Liver (tissue), 9 donors: ENCODE results near the gene ANKRD17. TPM values are rescaled to one million over a fixed set of nuclear protein-coding genes. Genes with fewer than 3 reads are reported as not detected.

Experiments used
- DNase-seq: peaks from one replicate; pipeline ENCODE4 v3.0.0-alpha.2; 2017; ENCODE audit warnings: low spot score
- H3K27ac ChIP-seq, 2 donors: one replicate each; pipeline ENCODE4 v1.7.0; 2013; ENCODE audit warnings: inconsistent platforms in 2 of 2, low read length in 2 of 2, control low read depth in 1 of 2, low read depth in 1 of 2, mild to moderate bottlenecking in 1 of 2
- H3K27me3 ChIP-seq, 4 donors: one replicate each; pipeline versions ENCODE4 v1.6.1 to v1.7.0; 2013; ENCODE audit warnings: low read length in 3 of 4, inconsistent platforms in 1 of 4, mild to moderate bottlenecking in 1 of 4, moderate library complexity in 1 of 4; ENCODE audit not compliant: control insufficient read depth in 4 of 4, insufficient read depth in 4 of 4
- H3K36me3 ChIP-seq, 4 donors: one replicate each; pipeline versions ENCODE4 v1.6.1 to v1.7.0; 2013; ENCODE audit warnings: low read length in 3 of 4, mild to moderate bottlenecking in 3 of 4, low read depth in 1 of 4, moderate library complexity in 1 of 4; ENCODE audit not compliant: control insufficient read depth in 4 of 4, insufficient read depth in 3 of 4
- H3K4me1 ChIP-seq, 4 donors: one replicate each; pipeline versions ENCODE4 v1.6.1 to v1.7.0; 2013; ENCODE audit warnings: low read length in 3 of 4, mild to moderate bottlenecking in 3 of 4, moderate library complexity in 1 of 4; ENCODE audit not compliant: control insufficient read depth in 4 of 4, insufficient read depth in 4 of 4
- H3K4me3 ChIP-seq, 3 donors: one replicate each; pipeline versions ENCODE4 v1.6.1 to v1.7.0; 2013; ENCODE audit warnings: low read length in 3 of 3, control low read depth in 1 of 3, low read depth in 1 of 3, mild to moderate bottlenecking in 1 of 3
- H3K9ac ChIP-seq, 2 donors: one replicate each; pipeline ENCODE4 v1.7.0; 2013; ENCODE audit warnings: low read length in 2 of 2, mild to moderate bottlenecking in 2 of 2, moderate library complexity in 2 of 2, control low read depth in 1 of 2, low read depth in 1 of 2
- H3K9me3 ChIP-seq, 4 donors: one replicate each; pipeline versions ENCODE4 v1.6.1 to v1.7.0; 2013; ENCODE audit warnings: low read length in 3 of 4; ENCODE audit not compliant: control insufficient read depth in 4 of 4
- ATF3 ChIP-seq: IDR thresholded peaks from 2 replicates; pipeline ENCODE4 v1.6.1; 2016; ENCODE audit warnings: antibody characterized with exemption
- EGR1 ChIP-seq, 2 donors: IDR thresholded peaks; 2 replicates each; pipeline ENCODE4 v1.6.1; 2016 to 2018; ENCODE audit warnings: antibody characterized with exemption in 2 of 2, low read depth in 2 of 2
- FOXA1 ChIP-seq: IDR thresholded peaks from 2 replicates; pipeline ENCODE4 v1.6.1; 2016; ENCODE audit warnings: antibody characterized with exemption
- FOXA2 ChIP-seq: IDR thresholded peaks from 2 replicates; pipeline ENCODE4 v1.6.1; 2016; ENCODE audit warnings: antibody characterized with exemption
- HNF4A ChIP-seq, 2 donors: conservative IDR thresholded peaks; 2 replicates each; pipeline ENCODE4 v1.6.1; 2016; ENCODE audit warnings: antibody characterized with exemption in 2 of 2, mild to moderate bottlenecking in 2 of 2
- JUND ChIP-seq, 2 donors: IDR thresholded peaks; 2 replicates each; pipeline ENCODE4 v1.6.1; 2016; ENCODE audit warnings: antibody characterized with exemption in 2 of 2
- MAX ChIP-seq: IDR thresholded peaks from 2 replicates; pipeline ENCODE4 v1.6.1; 2016; ENCODE audit warnings: antibody characterized with exemption
- RAD21 ChIP-seq, 2 donors: IDR thresholded peaks; 2 replicates each; pipeline ENCODE4 v1.6.1; 2016; ENCODE audit warnings: antibody characterized with exemption in 2 of 2, mild to moderate bottlenecking in 2 of 2
- REST ChIP-seq: IDR thresholded peaks from 2 replicates; pipeline ENCODE4 v1.6.1; 2016; ENCODE audit warnings: antibody characterized with exemption, mild to moderate bottlenecking
- RXRA ChIP-seq, 2 donors: IDR thresholded peaks; 2 replicates each; pipeline ENCODE4 v1.6.1; 2017 to 2018; ENCODE audit warnings: antibody characterized with exemption in 2 of 2, mild to moderate bottlenecking in 1 of 2
- SP1 ChIP-seq: IDR thresholded peaks from 2 replicates; pipeline ENCODE4 v1.6.1; 2018; ENCODE audit warnings: antibody characterized with exemption, mild to moderate bottlenecking
- ZBTB33 ChIP-seq: IDR thresholded peaks from 2 replicates; pipeline ENCODE4 v1.6.1; 2016; ENCODE audit warnings: antibody characterized with exemption
- WGBS: extraction: QIAGEN DNeasy Blood & Tissue Kit; methylation state at CpG from one replicate; pipeline ENCODE4 v1.1.7; 2013; 5-methylcytosine and 5-hydroxymethylcytosine counted together
- polyA plus RNA-seq, 2 donors: library from polyadenylated mRNA; stranded (reverse) in 1 of 2; unstranded in 1 of 2; fragments of 200-250 nt in 1 of 2; fragments of >200 nt in 1 of 2; fragmentation: Nextera tagmentation in 1 of 2; extraction: Ambion mirVana in 1 of 2; gene quantifications; one replicate each; pipeline versions ENCODE4 v1.2.1 to v1.2.3, GENCODE V29; 2013 to 2015
- total RNA-seq, 2 donors: library from RNA; depleted of rRNA; stranded (reverse); fragments of >200 nt; gene quantifications; one replicate each; pipeline ENCODE4 v1.2.3, GENCODE V29; 2014
- donor health status: healthy.
- donor health status: healthy.
- donor health status: healthy.
- donor health status: healthy.
- donor health status: healthy.

Gene ANKRD17
- total and polyA plus RNA-seq, 4 donors: 11.6 to 38.5 (median 19.7) TPM

GRCh38 chr4:73193659-73194058 lies 64.9 kb downstream of the ANKRD17 start:
- Histone ChIP-seq H3K27me3 (no peaks in the 10 kb centered on the region), H3K36me3 (no peaks in the 10 kb centered on the region), H3K9ac (no peak overlapping the region), H3K4me1 (no peaks in the 10 kb centered on the region), H3K9me3 (no peaks in the 10 kb centered on the region), H3K4me3 (no peak overlapping the region), H3K27ac (no peak overlapping the region)
- 95% methylated on average over 4 of the region's 4 CpGs for WGBS
- no peak for DNase-seq
- no peak for TF ChIP-seq FOXA1
- no peak for TF ChIP-seq RAD21 (IDR thresholded peaks at IDR 0.05)
- TF ChIP-seq FOXA2: no peak
- TF ChIP-seq ZBTB33: no peak

GRCh38 chr4:73193155-73193554 lies 65.4 kb downstream of the ANKRD17 start:
- TF ChIP-seq FOXA2: no peak
- no peak for TF ChIP-seq SP1
- no peak for TF ChIP-seq JUND (IDR thresholded peaks at IDR 0.05)
- TF ChIP-seq FOXA1: no peak
- TF ChIP-seq RXRA (IDR thresholded peaks at IDR 0.05): no peak
- no peak for TF ChIP-seq ATF3
- no peak for TF ChIP-seq REST
- no peak for TF ChIP-seq RAD21 (IDR thresholded peaks at IDR 0.05)
- no peak for TF ChIP-seq EGR1 (IDR thresholded peaks at IDR 0.05; ENCODE audit: low read depth in 2 of 2)
- TF ChIP-seq ZBTB33: no peak
- no peak for TF ChIP-seq MAX
- TF ChIP-seq HNF4A (conservative IDR thresholded peaks at IDR 0.05): no peak
- H3K27me3 ChIP-seq: no peaks in the 10 kb centered on the region
- WGBS: 96% methylated on average over 2 of the region's 2 CpGs
- H3K9ac ChIP-seq: no peak overlapping the region
- no peak overlapping the region for H3K27ac ChIP-seq
- H3K4me3 ChIP-seq: no peak overlapping the region
- DNase-seq: no peak
- no peaks in the 10 kb centered on the region for H3K4me1 ChIP-seq
- no peaks in the 10 kb centered on the region for H3K36me3 ChIP-seq
- H3K9me3 ChIP-seq: no peaks in the 10 kb centered on the region
